Daoy (cell line): ENCODE measurements around the gene TJAP1. TPM values are rescaled to one million over a fixed set of nuclear protein-coding genes. Genes with fewer than 3 reads are reported as not detected.
A peak's percentile ranks its signal among the peaks of the same experiment; 100 is the strongest.
"Not testable (repeated sequence)": the region's sequence is repeated elsewhere in the genome, so short reads cannot be mapped to it uniquely, and the experiment has no call there.

Experiments
- DNase-seq: peaks from one replicate; pipeline ENCODE4 v3.0.0-alpha.2; 2015; ENCODE audit warnings: low read depth
- total RNA-seq: library from RNA; depleted of rRNA; stranded (reverse); fragments of >200 nt; shearing (Covaris generic); gene quantifications from 2 replicates; pipeline ENCODE4 v1.2.3, GENCODE V29; 2014

The TJAP1 gene
- total RNA-seq, 1 experiment from 2014 or later, result 16.8 TPM

- no peak for DNase-seq
Measured at GRCh38 chr6:43452896-43453295, 24.5 kb upstream of the TJAP1 start.

- no peak for DNase-seq
Measured at GRCh38 chr6:43453831-43454230, 23.5 kb upstream of the TJAP1 start.

GRCh38 chr6:43454290-43454695 lies 23.1 kb upstream of the TJAP1 start:
- no peak for DNase-seq

- DNase-seq, result peak; percentile 87
Measured at GRCh38 chr6:43454696-43455530, 22.5 kb upstream of the TJAP1 start.

- peak; percentile 46 for DNase-seq
Measured at GRCh38 chr6:43455531-43456428, 21.6 kb upstream of the TJAP1 start, which contains the start of gene DLK2. DLK2 (minus strand) TSS chr6:43455548; CDS start chr6:43454825, 723 bp downstream.

GRCh38 chr6:43457643-43458042 lies 19.7 kb upstream of the TJAP1 start:
- no peak for DNase-seq

- DNase-seq, result not testable (repeated sequence)
Measured at GRCh38 chr6:43458154-43458553, 19.2 kb upstream of the TJAP1 start.

- no peak for DNase-seq
Measured at GRCh38 chr6:43459535-43459934, 17.8 kb upstream of the TJAP1 start.

- DNase-seq, result no peak
Measured at GRCh38 chr6:43460032-43460431, 17.3 kb upstream of the TJAP1 start.

GRCh38 chr6:43461936-43462335 lies 15.4 kb upstream of the TJAP1 start:
- DNase-seq, result no peak

GRCh38 chr6:43464337-43464736 lies 13.0 kb upstream of the TJAP1 start:
- DNase-seq, result no peak

GRCh38 chr6:43465948-43466347 lies 11.4 kb upstream of the TJAP1 start:
- no peak for DNase-seq

GRCh38 chr6:43467265-43467664 lies 10.1 kb upstream of the TJAP1 start:
- not testable (repeated sequence) for DNase-seq

GRCh38 chr6:43467752-43468151 lies 9.6 kb upstream of the TJAP1 start:
- DNase-seq, result no peak

GRCh38 chr6:43468240-43468639 lies 9.1 kb upstream of the TJAP1 start:
- DNase-seq, result no peak

GRCh38 chr6:43468748-43469681 lies 8.4 kb upstream of the TJAP1 start:
- DNase-seq, result no peak

GRCh38 chr6:43469947-43470346 lies 7.4 kb upstream of the TJAP1 start:
- no peak for DNase-seq

- DNase-seq, result no peak
Measured at GRCh38 chr6:43471399-43471798, 6.0 kb upstream of the TJAP1 start.

GRCh38 chr6:43472515-43472914 lies 4.9 kb upstream of the TJAP1 start:
- no peak for DNase-seq

- DNase-seq, result no peak
Measured at GRCh38 chr6:43475516-43475915, 1.9 kb upstream of the TJAP1 start.

- no peak for DNase-seq
Measured at GRCh38 chr6:43476746-43477145, 624 bp upstream of the TJAP1 start.

GRCh38 chr6:43478008-43478372 lies 620 bp downstream of the TJAP1 start:
- DNase-seq, result no peak
